ENCODE measurements around the gene DOCK4.

DNA sequence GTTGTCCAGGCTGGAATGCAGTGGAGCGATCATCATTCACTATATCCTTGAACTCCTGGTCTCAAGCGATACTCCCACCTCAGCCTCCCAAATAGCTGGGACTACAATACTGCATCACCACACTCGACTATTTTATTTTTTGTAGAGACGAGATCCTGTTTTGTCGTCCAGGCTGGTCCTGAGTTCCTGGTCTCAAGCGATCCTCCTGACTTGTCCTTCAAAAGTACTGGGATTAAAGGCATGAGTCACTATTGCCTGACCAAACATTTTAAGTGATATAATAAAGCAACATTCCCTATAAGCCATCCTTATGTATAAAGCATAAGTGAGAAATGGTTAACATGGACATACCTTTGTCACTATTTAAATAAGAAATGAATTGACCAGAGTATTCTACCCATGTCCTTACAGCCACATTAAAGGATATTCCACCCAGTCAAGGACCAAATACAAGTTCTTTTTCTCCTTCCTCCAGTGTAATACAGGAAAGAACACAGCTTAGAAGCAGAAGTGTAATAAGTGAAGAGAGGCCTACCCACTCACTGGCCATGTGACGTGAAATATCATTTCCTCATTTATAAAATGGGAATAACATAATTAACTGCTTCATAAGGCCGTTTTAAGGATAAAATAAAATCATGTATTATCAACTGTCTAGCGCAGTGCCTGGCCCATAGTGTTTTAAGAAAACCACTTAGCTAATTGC is 82.0 kb downstream of the DOCK4 start:
- TF ChIP-seq CTCF (IDR thresholded peaks at IDR 0.05) (no peak), POLR2A (IDR thresholded peaks at IDR 0.05) (no peak)

Measured in esophagus squamous epithelium (tissue), 4 donors.